DMS79 (cell line): ENCODE measurements around the gene RBPJL.

Experiments used
- DNase-seq: peaks from one replicate; lab custom pipeline; 2025; lab: John Stamatoyannopoulos, UW

RBPJL gene

GRCh38 chr20:45317826-45318225, 11.2 kb downstream of the RBPJL start:
- no peak for DNase-seq

GRCh38 chr20:45318386-45318939, 11.8 kb downstream of the RBPJL start:
- DNase-seq, result no peak

GRCh38 chr20:45318948-45319347, 12.3 kb downstream of the RBPJL start:
- no peak for DNase-seq

- DNase-seq, result no peak
Measured at GRCh38 chr20:45320948-45321595, 14.4 kb downstream of the RBPJL start.

- DNase-seq, result no peak
Measured at GRCh38 chr20:45322952-45323383, 16.3 kb downstream of the RBPJL start.

GRCh38 chr20:45323731-45324130, 17.1 kb downstream of the RBPJL start:
- DNase-seq, result no peak

GRCh38 chr20:45325371-45325770, 18.7 kb downstream of the RBPJL start:
- no peak for DNase-seq

GRCh38 chr20:45328451-45328850, 21.8 kb downstream of the RBPJL start:
- no peak for DNase-seq

GRCh38 chr20:45329497-45330319, 23.1 kb downstream of the RBPJL start:
- DNase-seq, result no peak

GRCh38 chr20:45330476-45330875, 23.8 kb downstream of the RBPJL start:
- DNase-seq, result no peak

- DNase-seq, result no peak
Measured at GRCh38 chr20:45336530-45337366, 30.1 kb downstream of the RBPJL start.

GRCh38 chr20:45337367-45338120, 30.9 kb downstream of the RBPJL start:
- DNase-seq, result no peak

- DNase-seq, result no peak
Measured at GRCh38 chr20:45338121-45339030, 31.7 kb downstream of the RBPJL start.

GRCh38 chr20:45339084-45339483, 32.4 kb downstream of the RBPJL start:
- no peak for DNase-seq

GRCh38 chr20:45339799-45340198, 33.2 kb downstream of the RBPJL start:
- DNase-seq, result no peak

GRCh38 chr20:45340236-45340847, 33.7 kb downstream of the RBPJL start:
- no peak for DNase-seq

- no peak for DNase-seq
Measured at GRCh38 chr20:45340951-45341350, 34.3 kb downstream of the RBPJL start.

- DNase-seq, result no peak
Measured at GRCh38 chr20:45341579-45341938, 34.9 kb downstream of the RBPJL start.

GRCh38 chr20:45341939-45342854, 35.6 kb downstream of the RBPJL start:
- DNase-seq, result no peak
